HG03045 (cell line): ENCODE data around the gene AMBP.

Experiments used
- ATAC-seq: cut with Tn5 transposase; IDR thresholded peaks from one replicate; pipeline ENCODE4 v1.9.1; 2021; ENCODE audit warnings: mild to moderate bottlenecking, moderate library complexity; ENCODE audit not compliant: unreplicated experiment

Gene AMBP

GRCh38 chr9:114114364-114114763, 36.3 kb upstream of the AMBP start:
- no peak for ATAC-seq

- no peak for ATAC-seq
These were observed 34.9 kb upstream of the AMBP start for GRCh38 chr9:114112778-114113584.

- no peak for ATAC-seq
These were observed 34.2 kb upstream of the AMBP start for GRCh38 chr9:114112325-114112724.

DNA sequence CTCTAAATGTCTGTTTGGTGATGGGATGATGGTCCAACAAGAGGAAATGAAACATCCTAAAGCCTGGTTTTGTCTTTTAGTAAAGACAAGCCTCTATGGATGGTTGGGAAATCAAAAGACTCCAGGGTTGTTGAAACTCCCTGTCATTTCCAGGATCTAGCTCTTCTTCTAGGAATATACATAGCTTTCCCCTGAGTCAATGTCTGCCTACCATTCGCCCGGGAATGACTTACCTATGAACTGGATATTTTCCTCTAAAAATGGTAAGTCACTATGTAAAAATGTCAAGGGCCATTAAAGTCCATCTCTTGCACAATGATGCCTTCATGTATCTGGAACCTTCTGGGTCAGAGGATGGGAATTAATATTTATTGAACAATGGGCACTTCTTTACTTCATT, 32.1 kb upstream of the AMBP start:
- ATAC-seq = no peak

DNA sequence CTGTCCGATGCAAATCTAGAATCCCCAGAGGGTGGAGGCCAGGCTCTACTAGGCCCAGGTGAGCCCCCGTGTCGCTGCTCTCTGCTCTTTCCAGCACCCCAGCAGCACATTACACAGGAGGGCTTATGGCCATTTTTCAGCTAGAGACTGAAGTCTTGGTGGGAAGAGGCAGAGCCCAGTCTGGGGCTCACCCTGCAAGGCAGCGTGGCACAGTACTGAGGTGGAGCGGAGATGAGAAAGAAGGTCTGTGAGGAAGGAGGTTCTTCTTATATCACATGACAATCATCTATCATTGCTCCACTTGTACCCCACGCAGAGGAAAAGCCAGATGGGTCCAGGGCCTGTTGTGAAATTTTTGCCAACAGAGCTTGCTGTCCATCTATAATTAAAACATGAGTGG, 31.0 kb upstream of the AMBP start:
- no peak for ATAC-seq

GRCh38 chr9:114108016-114108833, 30.1 kb upstream of the AMBP start:
- no peak for ATAC-seq

- no peak for ATAC-seq
These were observed 29.3 kb upstream of the AMBP start for GRCh38 chr9:114107286-114108001.

DNA sequence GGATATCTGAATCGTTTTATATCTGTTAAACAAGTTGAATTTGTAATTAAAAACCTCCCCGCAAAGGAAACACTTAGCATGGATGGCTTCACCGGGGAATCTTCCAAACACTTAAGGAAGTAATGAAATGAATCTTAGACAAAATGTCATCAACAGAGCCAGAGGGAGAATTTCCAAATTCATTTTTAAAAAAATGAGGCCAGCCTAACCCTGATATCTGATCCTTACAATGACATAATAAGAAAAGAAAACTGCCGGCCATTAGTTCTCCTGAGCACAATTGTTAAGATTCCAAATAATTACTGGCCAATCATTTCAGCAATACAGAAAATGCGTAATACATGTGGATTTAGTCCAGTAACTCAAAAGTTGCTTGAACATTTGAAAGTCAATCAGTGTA, 27.1 kb upstream of the AMBP start:
- ATAC-seq = no peak

DNA sequence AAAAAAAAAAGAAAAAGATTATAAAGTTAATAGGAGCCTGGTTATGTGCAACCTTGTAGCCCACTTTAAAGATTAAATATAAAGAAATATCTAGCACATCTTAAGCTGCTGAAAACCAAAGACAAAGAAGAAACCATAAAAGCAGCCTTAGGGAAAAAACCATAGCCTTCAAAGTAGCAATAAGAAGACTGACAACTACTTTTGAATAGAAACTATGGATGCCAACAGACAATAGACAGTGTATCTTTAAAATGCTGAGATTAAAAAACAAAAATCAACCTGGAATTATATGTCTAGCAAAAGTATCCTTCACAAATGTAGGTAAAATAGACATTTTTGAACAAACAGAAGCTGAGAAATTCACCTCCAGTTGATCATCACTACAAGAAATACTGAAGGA, 24.4 kb upstream of the AMBP start:
- ATAC-seq = no peak

- no peak for ATAC-seq
These were observed 22.4 kb upstream of the AMBP start for GRCh38 chr9:114100536-114100935.

- ATAC-seq = no peak
These were observed 21.7 kb upstream of the AMBP start for GRCh38 chr9:114099669-114100270.

GRCh38 chr9:114098936-114099668, 21.0 kb upstream of the AMBP start, which contains the start of gene KIF12:
Gene KIF12, minus strand, starts transcription at chr9:114099292. Its CDS starts 16 bp downstream, at chr9:114099276.
- ATAC-seq = no peak

DNA sequence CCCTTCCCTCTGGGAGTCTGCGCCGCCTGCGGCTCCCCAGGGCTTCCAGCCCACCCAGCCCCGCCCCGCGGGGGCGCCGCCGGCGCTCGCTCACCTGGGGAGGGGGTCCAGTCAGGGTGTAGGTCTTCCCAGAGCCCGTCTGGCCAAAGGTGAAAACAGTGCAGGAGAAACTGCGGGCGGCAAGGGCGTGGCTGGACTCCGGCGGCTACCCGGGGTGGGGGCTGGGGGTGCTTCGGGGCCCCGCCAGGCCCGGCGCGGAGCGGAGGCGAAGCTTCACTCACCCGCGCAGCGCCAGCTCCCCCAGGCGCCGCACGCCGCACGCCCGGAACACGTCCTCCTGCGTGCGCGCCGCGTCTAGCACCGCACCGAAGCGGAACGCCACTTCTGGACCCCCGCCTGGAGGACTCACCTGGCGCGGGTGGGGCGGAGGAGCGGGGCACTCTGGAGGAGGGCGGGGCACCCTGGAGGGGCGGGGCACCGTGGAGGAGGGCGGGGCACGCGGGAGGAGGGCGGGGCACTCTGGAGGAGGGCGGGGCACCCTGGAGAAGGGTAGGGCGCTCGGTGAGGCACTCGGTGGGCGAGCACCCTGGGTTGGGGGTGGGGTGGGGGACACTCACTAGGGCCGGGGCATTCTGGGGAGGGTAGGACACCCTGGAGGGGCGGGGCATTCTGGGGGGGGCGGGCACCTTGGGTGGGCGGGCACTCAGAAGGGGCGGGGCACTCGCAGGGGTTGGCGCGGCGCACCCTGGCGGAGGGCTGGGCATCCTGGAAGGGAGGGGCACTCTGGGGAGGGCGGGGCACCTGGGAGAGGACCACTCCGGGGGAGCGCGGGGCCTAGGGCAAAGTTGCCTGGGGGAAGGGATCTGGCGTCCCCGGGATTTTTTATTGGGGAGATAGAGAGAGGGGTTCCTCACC, 20.2 kb upstream of the AMBP start:
- no peak for ATAC-seq

DNA sequence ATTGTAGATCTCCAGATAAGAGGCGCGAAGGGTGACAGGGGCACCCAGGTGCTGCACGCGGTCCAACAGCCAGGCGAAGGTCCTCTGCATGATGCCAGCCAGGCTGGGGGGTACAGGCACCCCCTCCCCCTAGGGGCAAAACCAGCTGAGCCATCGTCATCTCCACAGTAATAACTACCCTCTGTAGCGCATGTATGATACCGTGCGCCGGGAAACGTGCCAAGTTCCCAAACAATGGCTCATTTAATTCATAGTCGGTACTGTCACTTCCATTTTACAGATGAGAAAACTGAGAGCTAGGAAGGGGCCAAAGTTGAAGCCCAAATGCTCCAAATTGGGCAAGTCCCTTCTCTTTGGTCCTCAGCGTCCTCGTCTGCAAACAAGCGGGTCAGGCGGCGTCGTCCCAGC, 19.5 kb upstream of the AMBP start:
- ATAC-seq = no peak

DNA sequence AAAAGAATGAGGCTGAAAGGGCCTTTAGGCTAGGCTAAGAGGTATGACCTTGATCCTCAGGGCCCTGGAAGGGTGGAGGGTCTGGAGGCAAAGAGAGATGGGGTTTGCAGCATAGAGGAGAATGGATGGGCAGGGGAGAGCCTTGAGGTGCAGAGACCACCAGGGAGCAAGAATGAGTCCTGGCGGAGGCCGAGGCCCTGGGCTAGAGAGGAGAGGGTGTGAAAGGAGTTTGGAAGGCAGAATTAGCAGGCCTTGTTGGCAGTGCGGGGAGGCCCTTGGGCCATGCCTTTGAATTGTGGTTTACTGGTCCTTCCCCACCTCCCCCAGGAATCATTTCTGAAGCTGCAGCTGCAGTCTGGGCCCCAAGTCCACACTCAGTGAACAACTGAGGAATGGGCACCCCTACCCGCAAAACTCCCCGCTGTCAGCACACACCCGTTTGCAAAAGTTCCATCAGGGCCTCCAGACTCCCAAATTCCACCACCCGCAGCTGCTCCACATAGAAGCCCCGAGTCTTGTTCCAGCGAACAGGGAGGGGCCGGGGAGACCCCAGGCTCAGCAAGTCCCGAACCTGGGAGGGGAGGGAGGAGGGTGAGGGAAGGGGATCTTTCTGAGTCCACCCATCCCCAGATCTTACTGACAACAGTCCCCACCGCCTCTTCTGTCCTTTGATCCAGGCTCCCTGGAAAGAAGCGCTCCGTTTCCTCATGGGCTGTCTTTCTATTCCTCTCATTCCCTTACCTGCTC, 18.9 kb upstream of the AMBP start:
- ATAC-seq = no peak

DNA sequence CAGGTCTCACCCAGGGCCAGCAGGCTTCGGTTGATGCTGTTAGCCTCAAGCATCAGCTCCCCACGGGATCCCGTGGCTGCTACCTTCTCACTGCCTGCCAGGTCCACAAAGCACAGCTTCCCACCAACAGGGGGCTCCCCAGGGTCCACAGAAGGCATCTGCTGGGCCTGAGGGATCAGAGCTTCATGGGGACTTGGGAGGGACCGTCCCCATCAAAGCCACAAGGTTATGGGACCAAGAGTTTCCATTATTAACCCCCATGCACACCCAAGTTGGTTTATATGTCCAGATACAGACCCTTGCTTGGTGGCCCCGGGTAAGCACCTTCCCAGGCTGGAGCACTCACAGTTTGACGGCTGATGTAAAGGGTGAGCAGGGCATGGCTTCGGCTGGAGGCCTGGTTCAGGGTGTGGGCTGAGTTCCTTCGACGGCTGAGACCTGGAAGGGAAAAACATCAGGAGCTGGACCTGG, 18.0 kb upstream of the AMBP start:
- ATAC-seq = no peak

DNA sequence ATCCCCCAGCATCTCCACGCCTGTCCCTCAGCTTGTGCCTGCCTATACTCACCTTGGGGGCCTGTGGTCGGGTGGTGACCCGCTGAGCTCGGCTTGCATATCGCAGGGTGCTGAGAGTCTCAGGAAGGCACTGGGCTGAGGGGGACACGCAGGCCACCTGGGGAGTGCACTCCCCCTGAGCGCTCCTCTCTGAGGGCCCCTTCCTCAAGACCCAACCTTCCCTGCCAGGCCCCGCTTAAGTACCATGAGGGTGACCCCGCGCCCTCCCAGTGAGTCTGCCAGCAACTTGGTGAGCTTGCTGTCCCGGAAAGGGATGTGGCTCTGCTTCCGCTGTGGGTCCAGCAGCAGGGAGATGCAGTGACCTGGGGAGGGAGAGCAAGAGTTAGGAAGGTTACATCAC, 16.9 kb upstream of the AMBP start:
- no peak for ATAC-seq

GRCh38 chr9:114093761-114094505, 15.8 kb upstream of the AMBP start:
- no peak for ATAC-seq
